ENCODE measurements around the gene RAD51AP1.

Gene RAD51AP1

GRCh38 chr12:4530982-4531586 is 7.6 kb upstream of the RAD51AP1 start:
- H3K4me3 ChIP-seq (ENCODE audit: low read length), result no peak overlapping the region
- H3K4me2 ChIP-seq (ENCODE audit: low read depth, low read length), result no peak overlapping the region
- H3K4me1 ChIP-seq (ENCODE audit: low read length), result peaks cover 5% of the 10 kb centered on the region
- no peaks in the 10 kb centered on the region for H3K9me2 ChIP-seq (replicated peaks; ENCODE audit: insufficient read depth, low read length)
- H3K36me3 ChIP-seq (replicated peaks; ENCODE audit: insufficient read depth, low read length), result 0 out of 2 replicates have a peak, but pooled peaks cover 8% of the 10 kb centered on the region
- peaks cover 25% of the 10 kb centered on the region for H3F3A ChIP-seq (ENCODE audit: insufficient read depth, low read length)
- H3K9me3 ChIP-seq (replicated peaks; ENCODE audit: insufficient read depth, low read length), result no peaks in the 10 kb centered on the region
- no peak overlapping the region for H3K27ac ChIP-seq (ENCODE audit: low read length)
- no peak for DNase-seq
- TF ChIP-seq CTCF (IDR thresholded peaks at IDR 0.05; ENCODE audit: low read length) (no peak), EZH2phosphoT487 (IDR thresholded peaks at IDR 0.05; ENCODE audit: low read length) (no peak), EZH2 (optimal IDR thresholded peaks at IDR 0.05; ENCODE audit: low read depth, low read length) (no peak)
- H3K79me2 ChIP-seq (ENCODE audit: low read length), result peaks cover 35% of the 10 kb centered on the region
- H3K27me3 ChIP-seq (replicated peaks; ENCODE audit: insufficient read depth, low read length), result no peaks in the 10 kb centered on the region
- no peak overlapping the region for H3K9ac ChIP-seq (ENCODE audit: low read length)
- no peak overlapping the region for H2AFZ ChIP-seq (ENCODE audit: low read length)
- H4K20me1 ChIP-seq (ENCODE audit: insufficient read depth, low read length), result no peaks in the 10 kb centered on the region

GRCh38 chr12:4535092-4535491 is 3.6 kb upstream of the RAD51AP1 start:
- DNase-seq, result peak; percentile 91
- Histone ChIP-seq H3K4me3 (ENCODE audit: low read length) (peak overlapping the region; percentile 6; the same call in 1 of the 2 replicates), H3K27ac (ENCODE audit: low read length) (peak overlapping the region; percentile 77), H3K36me3 (replicated peaks; ENCODE audit: insufficient read depth, low read length) (0 out of 2 replicates have a peak, but pooled peaks cover 6% of the 10 kb centered on the region), H3K4me2 (ENCODE audit: low read depth, low read length) (peak overlapping the region; percentile 60), H3K9me3 (replicated peaks; ENCODE audit: insufficient read depth, low read length) (no peaks in the 10 kb centered on the region), H3K4me1 (ENCODE audit: low read length) (peaks cover 23% of the 10 kb centered on the region), H3F3A (ENCODE audit: insufficient read depth, low read length) (peaks cover 35% of the 10 kb centered on the region), H3K27me3 (replicated peaks; ENCODE audit: insufficient read depth, low read length) (no peaks in the 10 kb centered on the region), H3K9ac (ENCODE audit: low read length) (peak overlapping the region; percentile 31; the same call in 1 of the 2 replicates), H4K20me1 (ENCODE audit: insufficient read depth, low read length) (no peaks in the 10 kb centered on the region), H3K79me2 (ENCODE audit: low read length) (peaks cover 68% of the 10 kb centered on the region), H3K9me2 (replicated peaks; ENCODE audit: insufficient read depth, low read length) (no peaks in the 10 kb centered on the region), H2AFZ (ENCODE audit: low read length) (no peak overlapping the region)
- no peak for TF ChIP-seq EZH2 (optimal IDR thresholded peaks at IDR 0.05; ENCODE audit: low read depth, low read length)
- no peak for TF ChIP-seq EZH2phosphoT487 (IDR thresholded peaks at IDR 0.05; ENCODE audit: low read length)
- TF ChIP-seq CTCF (IDR thresholded peaks at IDR 0.05; ENCODE audit: low read length), result no peak

- Histone ChIP-seq H2AFZ (ENCODE audit: low read length) (no peak overlapping the region), H3K4me2 (ENCODE audit: low read depth, low read length) (peak overlapping the region; percentile 60), H3K9ac (ENCODE audit: low read length) (peak overlapping the region; percentile 26; the same call in 1 of the 2 replicates), H3K9me2 (replicated peaks; ENCODE audit: insufficient read depth, low read length) (no peaks in the 10 kb centered on the region), H3K4me3 (ENCODE audit: low read length) (0 out of 2 replicates have a peak overlapping the region, but pooled peaks have one; percentile 17), H3K9me3 (replicated peaks; ENCODE audit: insufficient read depth, low read length) (no peaks in the 10 kb centered on the region), H3F3A (ENCODE audit: insufficient read depth, low read length) (peaks cover 35% of the 10 kb centered on the region), H3K79me2 (ENCODE audit: low read length) (peaks cover 73% of the 10 kb centered on the region), H3K4me1 (ENCODE audit: low read length) (peaks cover 30% of the 10 kb centered on the region), H4K20me1 (ENCODE audit: insufficient read depth, low read length) (no peaks in the 10 kb centered on the region), H3K36me3 (replicated peaks; ENCODE audit: insufficient read depth, low read length) (0 out of 2 replicates have a peak, but pooled peaks cover 6% of the 10 kb centered on the region), H3K27ac (ENCODE audit: low read length) (peak overlapping the region; percentile 77; the same call in 1 of the 2 replicates), H3K27me3 (replicated peaks; ENCODE audit: insufficient read depth, low read length) (no peaks in the 10 kb centered on the region)
- DNase-seq, result peak; percentile 53
- TF ChIP-seq EZH2phosphoT487 (IDR thresholded peaks at IDR 0.05; ENCODE audit: low read length) (no peak), CTCF (IDR thresholded peaks at IDR 0.05; ENCODE audit: low read length) (no peak), EZH2 (optimal IDR thresholded peaks at IDR 0.05; ENCODE audit: low read depth, low read length) (no peak)
Observed at GRCh38 chr12:4535871-4536270, 2.8 kb upstream of the RAD51AP1 start.
